Measurements from ENCODE around the gene ANTXR1. TPM values are rescaled to one million over a fixed set of nuclear protein-coding genes. Genes with fewer than 3 reads are reported as not detected.

Gene ANTXR1
- total and polyA plus RNA-seq, 2 experiments from 2014 or later, result 128 to 191 TPM

DNA sequence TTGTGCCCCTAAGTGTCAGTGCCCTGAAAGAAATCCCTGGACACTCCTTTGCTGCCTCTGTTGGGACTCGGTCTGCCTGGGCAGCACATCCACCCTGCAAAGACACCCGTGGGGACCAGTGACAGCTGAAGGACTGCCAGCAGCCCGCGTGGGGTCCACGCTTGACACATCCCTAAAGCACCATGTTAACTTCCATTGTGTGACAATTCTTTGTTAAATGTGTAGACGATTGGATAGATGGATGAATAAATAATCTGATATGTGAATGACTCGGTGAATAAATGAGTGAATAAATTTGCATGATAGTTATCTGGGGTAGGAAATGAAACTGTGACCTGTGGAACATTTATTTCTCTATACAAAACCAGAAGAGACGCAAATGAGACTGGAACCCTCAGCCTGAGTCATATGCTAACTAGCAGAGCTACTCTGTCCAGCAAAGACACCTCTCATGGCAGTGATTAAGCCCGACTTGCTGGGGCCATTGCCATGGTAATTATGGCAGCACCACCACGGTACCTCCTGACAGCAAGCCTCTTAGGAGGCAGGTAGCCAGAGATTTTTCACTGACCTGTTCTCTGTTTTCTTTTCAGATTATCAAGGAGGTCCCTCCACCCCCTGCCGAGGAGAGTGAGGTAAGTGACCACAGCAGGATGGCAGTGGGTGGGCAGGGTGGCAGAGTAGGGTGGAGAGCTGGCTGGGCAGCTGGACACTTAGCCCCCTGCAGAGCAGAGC, 156.8 kb downstream of the ANTXR1 start:
- Histone ChIP-seq H3K9me3 (ENCODE audit: low read depth) (no peaks in the 10 kb centered on the region), H3F3A (ENCODE audit: insufficient read depth) (peaks cover 50% of the 10 kb centered on the region), H4K20me1 (ENCODE audit: insufficient read depth) (no peaks in the 10 kb centered on the region), H3K36me3 (ENCODE audit: low read depth) (peaks cover 21% of the 10 kb centered on the region; the same call in 1 of the 2 replicates), H3K4me2 (ENCODE audit: unreplicated experiment) (no peak overlapping the region), H3K27ac (peak overlapping the region; percentile 68), H3K4me3 (no peak overlapping the region), H3K79me2 (ENCODE audit: insufficient read depth) (no peaks in the 10 kb centered on the region; the same call in 1 of the 2 replicates), H3K4me1 (ENCODE audit: insufficient read depth) (peaks cover 55% of the 10 kb centered on the region), H3K9me2 (ENCODE audit: insufficient read depth) (no peaks in the 10 kb centered on the region), H3K27me3 (replicated peaks; ENCODE audit: insufficient read depth) (no peaks in the 10 kb centered on the region), H3K9ac (peak overlapping the region; percentile 52), H2AFZ (no peak overlapping the region)
- TF ChIP-seq EZH2phosphoT487 (IDR thresholded peaks at IDR 0.05; ENCODE audit: insufficient read depth, low read depth) (no peak), EZH2 (IDR thresholded peaks at IDR 0.05; ENCODE audit: insufficient read depth, poor library complexity, severe bottlenecking) (no peak)
- peak; percentile 75 for DNase-seq
- 39 to 43% methylated on average over 11 of the region's 11 CpGs for WGBS, 2 experiments (ENCODE audit: low coverage in 1 of 2, low lambda C conversion rate in 2 of 2, missing lambda C conversion rate in 2 of 2)
- in situ Hi-C loops (cut with MboI), result no loop called here

DNA sequence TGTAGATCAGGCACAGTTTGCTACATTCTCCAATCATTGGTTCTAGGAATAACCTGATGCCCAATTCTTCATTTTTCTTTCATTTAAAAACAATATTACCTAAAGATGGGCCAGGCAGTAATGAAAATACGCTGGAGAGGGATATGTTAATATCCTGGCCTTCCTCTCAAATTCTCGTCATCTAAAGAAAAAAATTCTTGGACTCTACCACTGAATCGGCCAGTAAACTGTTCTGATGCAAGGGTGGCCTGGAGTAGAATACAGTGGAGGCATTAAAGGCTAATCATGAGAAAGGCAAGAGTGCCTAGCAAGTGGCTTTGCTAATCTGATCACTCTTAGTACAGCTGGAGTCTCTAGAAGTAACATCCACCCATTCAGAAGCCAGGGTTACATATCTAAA, 157.7 kb downstream of the ANTXR1 start:
- Histone ChIP-seq H3K9me3 (ENCODE audit: low read depth) (no peaks in the 10 kb centered on the region), H3K4me2 (ENCODE audit: unreplicated experiment) (no peak overlapping the region), H3K36me3 (ENCODE audit: low read depth) (peaks cover 16% of the 10 kb centered on the region; the same call in 1 of the 2 replicates), H3K27me3 (replicated peaks; ENCODE audit: insufficient read depth) (no peaks in the 10 kb centered on the region), H3K9ac (no peak overlapping the region), H3K79me2 (ENCODE audit: insufficient read depth) (no peaks in the 10 kb centered on the region; the same call in 1 of the 2 replicates), H3K27ac (peak overlapping the region; percentile 68), H4K20me1 (ENCODE audit: insufficient read depth) (no peaks in the 10 kb centered on the region), H3K4me3 (no peak overlapping the region), H2AFZ (no peak overlapping the region), H3K4me1 (ENCODE audit: insufficient read depth) (peaks cover 51% of the 10 kb centered on the region), H3F3A (ENCODE audit: insufficient read depth) (peaks cover 49% of the 10 kb centered on the region), H3K9me2 (ENCODE audit: insufficient read depth) (no peaks in the 10 kb centered on the region)
- 61 to 65% methylated on average over 3 of the region's 3 CpGs for WGBS, 2 experiments (ENCODE audit: low coverage in 1 of 2, low lambda C conversion rate in 2 of 2, missing lambda C conversion rate in 2 of 2)
- DNase-seq, result no peak
- in situ Hi-C loops (cut with MboI), result no loop called here
- TF ChIP-seq EZH2phosphoT487 (IDR thresholded peaks at IDR 0.05; ENCODE audit: insufficient read depth, low read depth) (no peak), EZH2 (IDR thresholded peaks at IDR 0.05; ENCODE audit: insufficient read depth, poor library complexity, severe bottlenecking) (no peak)

DNA sequence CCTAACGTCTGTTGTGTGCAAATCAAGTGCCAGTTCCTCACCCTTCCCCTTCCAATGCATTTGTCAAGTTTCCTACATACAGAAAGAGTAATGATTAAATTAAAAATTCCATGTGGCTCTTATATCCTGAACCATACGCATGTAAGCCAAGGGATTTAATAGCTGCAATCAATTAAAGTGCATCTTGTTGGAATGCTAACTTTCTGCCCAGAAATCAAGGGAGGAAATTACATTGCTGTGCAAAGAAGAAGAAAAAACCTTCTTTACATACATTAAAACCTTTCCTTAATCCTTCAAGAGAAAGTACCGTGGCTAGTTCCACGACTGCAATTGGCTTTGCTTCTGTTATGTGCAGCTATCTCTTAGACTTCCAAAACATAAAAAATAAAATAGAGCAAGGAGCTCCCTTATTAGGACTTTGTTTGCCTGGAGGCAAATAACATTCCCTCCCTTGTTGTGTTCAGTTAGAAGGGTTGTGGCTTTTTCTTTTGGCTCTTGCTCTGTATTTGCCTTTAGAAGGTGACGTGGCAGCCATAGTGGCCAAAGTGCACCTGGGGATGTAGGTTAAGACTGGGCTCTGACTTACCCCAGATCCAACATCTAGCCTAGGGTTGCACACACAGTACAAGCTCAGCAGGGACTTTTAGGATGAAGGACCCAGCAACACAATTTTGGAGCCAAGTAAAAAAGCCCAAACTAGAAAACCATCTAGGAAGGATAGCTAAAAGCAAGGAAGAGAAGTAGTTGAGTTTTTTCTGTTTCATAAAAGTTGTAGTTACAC, 158.3 kb downstream of the ANTXR1 start:
- peak overlapping the region; percentile 68 for H3K27ac ChIP-seq
- no peak overlapping the region for H3K9ac ChIP-seq
- peak; percentile 42 for DNase-seq

DNA sequence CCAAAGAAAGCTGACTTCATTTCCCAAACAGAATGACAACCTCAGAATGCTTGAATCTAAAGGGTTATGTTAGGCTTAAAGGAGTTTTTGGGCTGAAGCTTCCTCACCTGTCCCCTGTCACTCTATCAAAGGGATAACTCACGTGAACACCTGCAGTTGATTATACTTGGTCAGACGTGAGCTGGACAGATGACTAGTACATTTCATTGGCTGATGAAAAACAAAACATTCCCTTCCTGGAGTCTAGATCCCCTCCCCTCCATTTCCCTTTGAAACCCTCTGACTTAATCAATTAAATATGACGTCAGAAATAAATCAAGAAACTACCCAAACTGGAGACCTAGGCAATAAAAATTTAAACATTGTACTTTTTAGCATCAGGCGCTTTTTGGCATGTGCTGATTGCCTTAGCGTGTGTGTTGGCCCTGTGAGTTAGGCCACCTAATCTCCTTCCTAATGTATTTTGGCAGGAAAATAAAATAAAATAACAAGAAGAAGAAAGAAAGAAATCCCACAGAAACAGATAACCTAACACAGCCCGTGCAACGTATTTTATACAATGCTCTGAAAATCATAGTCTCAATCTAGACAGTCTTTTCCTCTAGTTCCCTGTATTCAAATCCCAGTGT, 159.0 kb downstream of the ANTXR1 start:
- H3K27ac ChIP-seq, result peak overlapping the region; percentile 68
- no peak for DNase-seq
- in situ Hi-C loops (cut with MboI), result no loop called here
- H3K9ac ChIP-seq, result no peak overlapping the region
- TF ChIP-seq EZH2phosphoT487 (IDR thresholded peaks at IDR 0.05; ENCODE audit: insufficient read depth, low read depth), result no peak
- no peak for TF ChIP-seq EZH2 (IDR thresholded peaks at IDR 0.05; ENCODE audit: insufficient read depth, poor library complexity, severe bottlenecking)
- H3K4me1 ChIP-seq (ENCODE audit: insufficient read depth), result peaks cover 63% of the 10 kb centered on the region
- no peaks in the 10 kb centered on the region for H3K9me2 ChIP-seq (ENCODE audit: insufficient read depth)
- H2AFZ ChIP-seq, result no peak overlapping the region
- peaks cover 63% of the 10 kb centered on the region for H3F3A ChIP-seq (ENCODE audit: insufficient read depth)
- H4K20me1 ChIP-seq (ENCODE audit: insufficient read depth), result no peaks in the 10 kb centered on the region
- no peaks in the 10 kb centered on the region for H3K79me2 ChIP-seq (ENCODE audit: insufficient read depth)
- H3K4me2 ChIP-seq (ENCODE audit: unreplicated experiment), result no peak overlapping the region
- WGBS, 2 experiments (ENCODE audit: low coverage in 1 of 2, low lambda C conversion rate in 2 of 2, missing lambda C conversion rate in 2 of 2), result 77 to 79% methylated on average over 7 of the region's 7 CpGs
- H3K27me3 ChIP-seq (replicated peaks; ENCODE audit: insufficient read depth), result no peaks in the 10 kb centered on the region
- H3K4me3 ChIP-seq, result no peak overlapping the region
- H3K9me3 ChIP-seq (ENCODE audit: low read depth), result no peaks in the 10 kb centered on the region
- peaks cover 7% of the 10 kb centered on the region; the same call in 1 of the 2 replicates for H3K36me3 ChIP-seq (ENCODE audit: low read depth)

More for the DNA sequence above, 158.3 kb downstream of the ANTXR1 start:
- Histone ChIP-seq H3K9me3 (ENCODE audit: low read depth) (no peaks in the 10 kb centered on the region), H3K4me2 (ENCODE audit: unreplicated experiment) (no peak overlapping the region), H4K20me1 (ENCODE audit: insufficient read depth) (no peaks in the 10 kb centered on the region), H3K9me2 (ENCODE audit: insufficient read depth) (no peaks in the 10 kb centered on the region), H2AFZ (no peak overlapping the region), H3F3A (ENCODE audit: insufficient read depth) (peaks cover 55% of the 10 kb centered on the region), H3K36me3 (ENCODE audit: low read depth) (peaks cover 11% of the 10 kb centered on the region; the same call in 1 of the 2 replicates), H3K79me2 (ENCODE audit: insufficient read depth) (no peaks in the 10 kb centered on the region; the same call in 1 of the 2 replicates), H3K4me1 (ENCODE audit: insufficient read depth) (peaks cover 56% of the 10 kb centered on the region), H3K4me3 (no peak overlapping the region), H3K27me3 (replicated peaks; ENCODE audit: insufficient read depth) (no peaks in the 10 kb centered on the region)
- in situ Hi-C loops (cut with MboI), result no loop called here
- TF ChIP-seq EZH2phosphoT487 (IDR thresholded peaks at IDR 0.05; ENCODE audit: insufficient read depth, low read depth) (no peak), EZH2 (IDR thresholded peaks at IDR 0.05; ENCODE audit: insufficient read depth, poor library complexity, severe bottlenecking) (no peak)
- WGBS, 2 experiments (ENCODE audit: low coverage in 1 of 2, low lambda C conversion rate in 2 of 2, missing lambda C conversion rate in 2 of 2), result 32 to 37% methylated on average over 5 of the region's 5 CpGs
